NT2/D1 (cell line): Measurements from ENCODE around the gene MPP7.

Experiments used
- YY1 ChIP-seq: IDR thresholded peaks from 2 replicates; pipeline ENCODE4 v1.6.1; 2011; ENCODE audit not compliant: insufficient read length, insufficient read depth
- ZNF274 ChIP-seq: IDR thresholded peaks from 2 replicates; pipeline ENCODE4 v1.6.1; 2011; ENCODE audit warnings: mild to moderate bottlenecking, low read depth, low read length

- TF ChIP-seq YY1: no peak
- no peak for TF ChIP-seq ZNF274
Measured at GRCh38 chr10:28294809-28295208, 8.1 kb downstream of the MPP7 start.
